WTC11 (cell line): ENCODE data around the gene CUTA.

Experiments
- CREB1 ChIP-seq: sonication (generic); formaldehyde crosslinking; IDR thresholded peaks from 2 replicates; pipeline ENCODE4 v1.8.0; 2023; ENCODE audit warnings: mild to moderate bottlenecking, missing genetic modification reagents
- CTCF ChIP-seq: fragments of 200-600 bp; IDR thresholded peaks from 2 replicates; pipeline ENCODE4 v1.8.0; 2022; ENCODE audit warnings: antibody characterized with exemption
- E2F5 ChIP-seq: sonication (generic); formaldehyde crosslinking; IDR thresholded peaks from 2 replicates; pipeline ENCODE4 v1.8.1; 2022; ENCODE audit warnings: mild to moderate bottlenecking, moderate library complexity, missing genetic modification reagents
- ETV6 ChIP-seq: sonication (generic); formaldehyde crosslinking; IDR thresholded peaks from 2 replicates; pipeline ENCODE4 v1.8.1; 2022; ENCODE audit warnings: mild to moderate bottlenecking, missing genetic modification reagents
- FOXK1 ChIP-seq: sonication (generic); formaldehyde crosslinking; IDR thresholded peaks from 2 replicates; pipeline ENCODE4 v1.8.0; 2022; ENCODE audit warnings: mild to moderate bottlenecking, moderate library complexity, missing genetic modification reagents
- FOXP1 ChIP-seq: sonication (generic); formaldehyde crosslinking; IDR thresholded peaks from 2 replicates; pipeline ENCODE4 v1.8.0; 2022; ENCODE audit warnings: missing genetic modification reagents, mild to moderate bottlenecking, moderate library complexity, borderline replicate concordance
- MAX ChIP-seq: sonication (generic); formaldehyde crosslinking; IDR thresholded peaks from 2 replicates; pipeline ENCODE4 v1.8.0; 2022; ENCODE audit warnings: mild to moderate bottlenecking, missing genetic modification reagents
- MXD4 ChIP-seq: fragments of 250-450 bp; sonication (Bioruptor Pico); IDR thresholded peaks from 2 replicates; pipeline ENCODE4 v1.8.0; 2021; ENCODE audit warnings: mild to moderate bottlenecking, moderate library complexity, borderline replicate concordance
- NR2C2 ChIP-seq: sonication (generic); formaldehyde crosslinking; IDR thresholded peaks from 2 replicates; pipeline ENCODE4 v1.8.0; 2022; ENCODE audit warnings: mild to moderate bottlenecking, missing genetic modification reagents
- NR3C1 ChIP-seq: sonication (generic); formaldehyde crosslinking; conservative IDR thresholded peaks from 2 replicates; pipeline ENCODE4 v1.8.1; 2023; ENCODE audit warnings: low read depth, mild to moderate bottlenecking, missing genetic modification reagents
- SP1 ChIP-seq: sonication (generic); formaldehyde crosslinking; conservative IDR thresholded peaks from 2 replicates; pipeline ENCODE4 v1.8.1; 2022; ENCODE audit warnings: missing genetic modification reagents
- ZNF138 ChIP-seq: sonication (generic); formaldehyde crosslinking; conservative IDR thresholded peaks from 2 replicates; pipeline ENCODE4 v1.8.1; 2022; ENCODE audit warnings: mild to moderate bottlenecking, moderate library complexity, missing genetic modification reagents

GRCh38 chr6:33415831-33416230 is 2.1 kb downstream of the CUTA start:
- TF ChIP-seq E2F5 (no peak), FOXK1 (CRISPR knock-in tag) (no peak), CTCF (no peak), MAX (CRISPR knock-in tag) (no peak), ZNF138 (CRISPR knock-in tag) (no peak), NR2C2 (CRISPR knock-in tag) (no peak), NR3C1 (CRISPR knock-in tag) (no peak), FOXP1 (CRISPR knock-in tag) (no peak), MXD4 (CRISPR knock-in tag) (no peak), CREB1 (CRISPR knock-in tag) (no peak), ETV6 (CRISPR knock-in tag) (no peak), SP1 (CRISPR knock-in tag) (no peak)
